GM19372 (cell line): ENCODE results near the gene CCR1.

Source experiments
- ATAC-seq: cut with Tn5 transposase; IDR thresholded peaks from one replicate; pipeline ENCODE4 v1.9.1; 2021; ENCODE audit warnings: mild to moderate bottlenecking, low read depth, moderate library complexity; ENCODE audit not compliant: unreplicated experiment

The CCR1 gene

DNA sequence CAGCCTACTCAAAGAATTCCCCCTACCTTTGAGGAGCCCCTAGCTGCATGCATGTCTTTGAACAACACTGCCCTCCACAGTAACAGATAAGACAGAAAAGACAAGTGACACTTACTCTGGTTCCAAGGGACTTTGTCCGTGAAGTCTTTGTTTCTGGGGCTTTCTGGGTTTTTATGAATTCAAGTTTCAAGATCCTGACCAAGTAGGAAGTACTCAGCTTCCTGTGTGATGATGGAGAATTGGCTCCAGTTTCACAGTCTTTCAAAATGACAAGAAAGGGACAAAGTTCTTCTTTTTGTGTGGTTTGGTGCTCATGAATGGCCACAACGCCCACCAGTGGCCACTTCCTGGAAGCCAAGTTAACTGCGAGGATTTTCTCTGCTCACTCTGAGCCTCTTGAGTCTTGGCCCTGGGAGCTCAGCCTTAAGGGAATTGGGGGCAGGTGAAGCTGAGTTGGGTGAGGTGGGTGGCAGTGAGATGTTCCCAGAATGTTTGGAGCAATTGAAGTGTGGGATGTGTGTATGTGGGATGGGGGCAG is at the start of gene CCR1:
TSS of gene CCR1 (minus strand) at position 147 of the 538 bp plus-strand sequence. CDS start 4,000 bp downstream, outside the sequence.
- no peak for ATAC-seq

DNA sequence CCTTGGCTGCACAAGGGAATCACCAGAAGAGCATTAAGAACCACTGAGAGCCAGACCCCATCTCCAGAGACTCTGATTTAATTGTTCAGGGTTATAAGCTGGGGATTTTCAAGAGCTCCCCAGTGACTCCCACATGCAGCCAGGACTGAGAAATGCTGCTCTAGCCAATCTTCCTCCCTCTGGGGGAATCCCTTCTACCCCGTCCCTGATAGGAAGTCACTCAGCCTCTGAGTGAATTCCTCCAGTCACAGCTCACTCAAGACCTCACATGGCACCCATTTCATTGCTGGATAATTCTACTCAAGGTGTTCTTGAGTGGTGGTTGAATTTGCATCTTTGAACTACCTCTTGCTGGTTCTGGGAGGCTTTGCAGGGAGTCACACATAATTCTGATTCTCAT is 44.9 kb upstream of the CCR1 start:
- no peak for ATAC-seq

DNA sequence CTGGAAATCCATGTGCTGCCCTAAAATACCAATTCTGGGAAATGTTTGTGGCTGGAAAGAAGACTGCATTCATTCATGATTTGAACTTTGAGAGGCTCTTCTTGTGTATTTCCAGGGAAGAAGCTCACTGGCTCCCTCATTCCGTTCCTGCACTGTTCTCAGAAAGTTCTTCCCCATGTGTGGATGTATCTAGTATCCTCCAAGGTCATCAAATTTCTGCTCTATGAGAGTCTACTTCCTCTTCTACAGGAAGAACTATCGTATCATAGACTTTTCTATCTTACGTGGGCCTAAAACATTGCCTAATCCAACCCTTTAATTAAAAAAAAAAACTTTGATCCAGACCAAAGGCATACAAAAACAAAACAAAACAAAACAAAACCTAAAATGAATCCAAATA is 37.0 kb upstream of the CCR1 start:
- ATAC-seq: no peak

DNA sequence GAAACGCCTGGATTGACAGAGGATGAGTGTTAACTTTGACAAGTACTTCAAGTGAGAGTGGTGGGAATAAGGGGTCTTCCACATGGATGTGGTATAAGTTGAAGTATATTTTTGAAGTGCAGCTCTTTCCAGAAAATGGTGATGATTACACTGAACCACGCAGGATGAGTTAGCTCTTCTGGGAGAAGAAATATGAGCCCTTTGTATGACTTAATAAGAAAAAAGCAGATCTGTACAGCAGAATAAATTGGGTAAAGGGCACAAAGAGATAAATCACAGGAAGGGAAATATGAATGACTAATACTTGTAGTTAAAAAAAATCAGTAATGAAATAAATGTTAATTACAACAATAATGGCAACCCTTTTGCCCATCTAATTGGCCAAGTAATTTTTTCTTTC is 35.4 kb upstream of the CCR1 start:
- ATAC-seq: no peak

DNA sequence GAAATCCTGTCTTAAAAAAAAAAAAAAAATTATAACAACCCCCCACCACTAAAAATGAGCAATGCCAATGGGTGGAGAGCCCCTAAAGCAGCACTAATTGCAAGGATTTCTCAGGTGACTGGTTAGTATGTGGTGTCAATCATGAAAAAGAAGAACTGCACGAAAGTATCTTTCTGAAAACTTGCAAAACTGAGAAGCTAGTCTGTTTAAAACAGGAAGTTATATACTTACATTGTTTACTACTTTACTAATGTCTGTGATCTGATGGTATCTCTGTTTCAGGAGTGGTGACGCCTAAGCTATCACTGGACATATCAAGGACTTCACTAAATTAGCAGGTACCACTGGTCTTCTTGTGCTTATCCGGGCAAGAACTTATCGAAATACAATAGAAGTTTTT is 34.0 kb upstream of the CCR1 start, which contains the start of gene CCR3:
TSS of gene CCR3 (plus strand) at position 341 of the 400 bp plus-strand sequence. CDS start 22,699 bp downstream, outside the sequence.
- ATAC-seq: no peak

DNA sequence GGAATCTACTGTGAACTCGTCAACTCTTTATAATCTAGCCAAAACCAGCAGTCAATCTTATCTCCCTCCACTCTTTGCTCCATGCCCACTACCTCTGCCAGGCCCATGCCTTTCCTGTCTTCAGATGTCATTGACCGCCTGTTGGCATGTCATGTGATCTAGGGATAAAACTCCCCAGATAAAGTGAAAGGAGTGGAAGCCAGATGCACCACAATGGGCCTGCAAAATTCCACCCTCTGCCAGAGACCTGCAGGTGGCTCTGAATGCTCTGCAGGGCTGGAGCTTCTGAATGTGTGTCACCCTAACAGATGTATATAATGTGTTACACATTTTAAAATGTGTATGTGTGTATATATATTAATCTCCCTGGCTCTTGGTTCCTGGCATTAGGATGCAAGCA is 31.8 kb upstream of the CCR1 start:
- ATAC-seq: no peak

DNA sequence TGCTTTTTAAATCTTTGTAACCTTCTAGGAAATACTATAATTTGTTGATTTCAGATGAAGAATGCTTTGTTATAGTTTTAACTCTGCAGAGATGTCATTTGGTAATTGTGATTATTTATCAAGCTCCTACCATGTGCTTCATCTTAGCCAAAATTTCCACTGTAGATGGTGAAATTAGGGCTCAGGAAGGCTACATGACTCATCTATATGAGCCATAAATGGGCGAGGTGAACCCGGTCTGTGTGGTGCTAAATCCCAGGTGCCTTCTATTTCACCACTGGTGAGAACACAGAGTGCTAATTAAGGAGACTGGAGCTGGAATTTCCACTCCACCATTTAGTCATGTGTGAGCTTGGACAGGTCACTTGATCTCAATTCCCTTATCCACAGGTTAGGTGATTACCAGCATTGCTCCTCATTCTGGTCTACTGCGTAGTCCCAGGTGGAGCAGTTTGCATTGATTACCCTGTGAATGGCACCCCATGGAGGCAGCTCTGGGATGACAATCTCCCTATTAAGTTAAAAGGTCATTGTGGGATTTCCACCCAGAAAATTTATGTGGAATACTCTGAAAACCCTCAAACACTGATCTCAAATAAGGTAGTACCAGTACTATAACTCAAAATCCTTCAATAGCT is 31.3 kb upstream of the CCR1 start:
- no peak for ATAC-seq

DNA sequence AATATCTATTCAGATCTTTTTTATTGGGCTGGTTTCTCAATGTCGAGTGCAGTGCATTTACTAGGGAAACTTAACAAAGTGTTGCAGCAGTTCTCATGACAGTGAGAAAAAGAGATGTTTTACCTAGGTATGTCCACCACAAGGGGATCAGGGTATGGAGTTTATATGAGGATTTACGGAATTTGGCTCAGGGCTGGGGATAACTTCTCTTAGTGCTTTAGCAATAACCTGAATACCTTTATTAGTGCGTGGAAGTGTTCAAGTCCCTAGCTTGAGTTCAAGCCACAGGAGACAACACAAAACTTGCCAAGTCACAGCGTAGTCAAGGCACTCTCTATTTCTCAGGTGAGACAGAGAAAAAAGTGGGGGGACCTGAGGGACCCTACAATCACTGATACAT is 30.3 kb upstream of the CCR1 start:
- no peak for ATAC-seq

DNA sequence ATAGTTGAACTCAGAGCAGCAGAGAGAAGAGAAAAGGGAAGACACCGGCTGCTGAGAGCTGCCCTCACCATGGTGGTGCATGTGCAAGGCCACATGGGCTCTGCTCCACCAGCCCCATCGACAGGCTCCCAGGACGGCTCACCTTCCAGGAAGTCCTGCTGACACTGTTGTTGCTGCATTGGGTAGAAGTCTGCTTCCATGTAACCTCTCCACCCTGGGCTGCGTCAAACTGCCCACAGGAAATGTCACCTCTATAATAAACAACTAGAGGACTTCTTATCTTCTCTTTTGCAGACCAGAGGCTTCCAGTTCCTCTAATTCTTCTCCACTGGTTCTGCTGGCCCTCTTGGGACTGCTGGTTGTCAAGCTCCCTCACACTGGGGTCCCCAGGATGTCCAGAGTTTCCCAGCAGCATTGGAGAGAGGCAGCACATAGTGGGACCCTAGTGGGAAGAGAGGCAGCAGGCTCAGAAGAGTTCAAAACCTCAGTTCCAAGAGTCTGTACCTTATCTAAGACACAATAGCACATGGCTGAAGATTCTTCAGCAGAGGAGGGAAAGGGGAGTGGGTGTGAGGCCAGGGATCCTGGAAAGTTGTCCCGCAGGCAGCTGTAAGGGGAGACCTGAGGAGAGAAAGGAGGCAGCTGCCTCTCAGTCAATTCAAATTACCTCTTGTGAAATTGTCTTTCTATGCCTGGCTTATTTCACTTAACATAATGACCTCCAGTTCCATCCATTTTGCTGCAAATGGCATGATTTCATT is 28.4 kb upstream of the CCR1 start:
- ATAC-seq: no peak

DNA sequence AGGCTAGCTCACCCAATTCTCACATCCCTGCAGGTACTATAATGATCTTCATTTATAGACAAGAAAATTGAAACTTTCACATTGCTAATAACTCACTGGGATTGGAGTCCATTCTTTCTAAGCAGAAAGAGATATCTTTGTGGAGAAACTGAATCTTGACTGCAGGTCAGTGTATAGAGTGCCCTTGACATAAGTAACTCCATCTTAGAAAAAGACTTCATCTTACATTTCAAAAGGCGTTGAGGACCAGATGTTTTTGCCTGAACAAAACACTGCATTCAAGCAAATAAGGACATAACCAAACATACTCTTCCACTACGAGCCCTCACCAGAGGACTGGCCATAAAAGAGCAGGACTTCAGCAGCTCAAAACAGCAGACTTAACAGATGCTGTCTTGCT is 27.3 kb upstream of the CCR1 start:
- ATAC-seq: no peak

DNA sequence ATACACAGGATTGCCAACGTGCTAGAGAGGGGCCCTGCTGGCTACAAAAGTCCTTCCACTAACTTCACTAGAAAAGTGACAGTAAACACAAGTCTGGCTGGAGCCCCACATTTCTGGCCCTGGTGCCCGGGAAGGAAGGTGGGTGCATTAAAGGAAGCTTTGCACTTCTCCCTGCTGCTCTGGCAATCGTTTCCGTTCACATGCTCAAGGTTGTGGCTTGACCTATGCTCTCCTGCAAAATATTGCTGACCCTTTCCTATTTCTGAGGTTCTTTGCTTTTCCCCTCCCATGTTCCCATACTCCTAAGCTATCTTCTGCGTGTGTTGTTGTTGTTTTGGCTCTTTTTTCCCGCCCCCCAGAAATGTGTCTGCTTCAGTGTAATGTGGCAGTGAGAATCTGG is 25.1 kb upstream of the CCR1 start:
- no peak for ATAC-seq

DNA sequence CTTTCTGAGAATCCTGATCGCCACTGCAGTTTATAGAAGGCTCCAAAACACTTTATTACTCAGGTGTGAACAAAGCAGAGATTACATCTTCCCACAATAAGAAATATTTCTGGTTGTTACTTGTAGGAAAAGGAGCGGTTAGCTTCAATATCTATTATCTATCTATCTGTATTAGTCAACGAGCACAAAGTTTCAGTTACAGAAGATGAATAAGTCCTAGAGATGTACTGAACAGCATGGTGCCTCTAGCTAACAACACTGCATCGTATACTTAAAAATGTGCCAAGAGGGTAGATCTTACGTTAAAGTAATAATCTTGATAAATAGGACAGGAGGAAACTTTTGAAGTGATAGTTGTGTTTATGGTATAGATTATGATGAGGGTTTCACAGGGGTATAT is 23.2 kb upstream of the CCR1 start:
- no peak for ATAC-seq

DNA sequence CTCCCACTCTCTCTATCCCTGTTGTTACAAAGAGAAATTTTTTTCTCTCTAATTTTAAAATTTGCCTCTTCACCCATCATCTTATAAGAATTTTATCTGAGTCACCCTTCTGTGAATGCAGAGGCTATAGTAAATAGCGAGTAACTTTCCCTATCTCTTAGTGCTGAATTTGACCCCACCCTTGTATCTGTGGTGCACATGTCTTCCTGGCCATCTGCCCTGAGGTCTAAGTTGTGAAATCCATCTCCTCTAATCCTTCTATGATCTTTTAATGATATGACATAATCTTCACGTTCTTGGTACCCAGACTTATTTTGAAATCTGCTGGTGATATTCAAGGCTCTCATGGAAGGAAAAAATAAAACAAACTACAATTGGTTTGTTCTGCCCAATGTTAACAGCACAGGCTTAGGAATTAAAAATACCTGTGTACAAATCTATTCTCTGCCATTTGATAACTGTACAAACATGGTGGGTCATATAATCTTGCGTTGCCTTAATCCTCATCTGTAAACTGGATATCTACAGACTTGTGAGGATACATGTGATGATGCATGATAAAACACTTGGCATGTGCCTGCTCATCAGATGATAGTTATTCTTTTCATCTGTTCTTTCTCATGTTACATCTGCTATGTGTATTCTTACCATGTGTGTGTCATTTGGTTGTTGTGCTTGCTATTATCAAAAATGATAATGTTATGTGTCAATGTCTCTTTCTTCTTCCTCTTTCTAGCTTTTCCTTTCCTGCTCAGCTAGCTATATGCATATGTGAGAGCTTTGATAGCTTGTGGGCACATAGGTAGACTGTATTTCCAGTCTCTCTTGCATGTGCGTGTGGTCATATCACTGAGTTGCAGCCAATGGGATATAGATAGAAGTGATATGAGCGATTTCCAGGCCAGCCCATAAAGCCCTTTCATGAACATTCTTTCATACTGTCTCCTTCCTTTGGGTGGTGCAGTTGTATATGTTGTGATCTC is 20.4 kb upstream of the CCR1 start:
- no peak for ATAC-seq

DNA sequence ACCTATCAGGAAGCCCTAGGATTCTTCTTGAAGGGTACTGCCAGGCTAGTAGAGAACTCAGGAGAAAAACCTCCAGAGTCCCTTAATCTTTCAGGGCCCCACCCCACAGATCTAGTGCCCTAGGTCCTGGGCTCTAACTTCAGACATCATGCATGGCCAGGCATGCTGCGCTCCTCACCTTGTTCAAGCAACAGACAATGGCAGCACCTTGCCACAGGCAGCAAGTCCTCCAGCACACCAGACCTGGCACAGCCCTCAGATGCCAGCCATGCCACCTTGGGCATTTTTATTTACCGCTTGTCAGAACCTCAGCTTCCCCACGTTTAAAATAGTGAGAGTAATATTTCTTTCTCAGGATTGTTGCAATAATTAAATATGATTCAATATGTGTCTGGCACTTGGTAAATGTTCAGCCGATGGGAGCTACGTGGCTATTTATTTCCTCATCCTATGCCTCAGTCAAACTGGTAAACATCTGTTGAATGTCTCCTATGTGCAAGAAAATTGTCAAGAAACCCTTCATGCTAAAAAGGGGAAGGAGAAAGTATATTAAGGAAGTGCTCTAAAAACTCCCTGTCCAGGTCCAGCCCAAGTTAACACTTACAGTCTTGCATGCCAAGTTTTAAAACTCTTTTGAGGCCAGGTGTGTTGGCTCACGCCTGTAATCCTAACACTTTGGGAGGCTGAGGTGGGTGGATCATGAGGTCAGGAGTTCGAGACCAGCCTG is 14.5 kb upstream of the CCR1 start:
- no peak for ATAC-seq

DNA sequence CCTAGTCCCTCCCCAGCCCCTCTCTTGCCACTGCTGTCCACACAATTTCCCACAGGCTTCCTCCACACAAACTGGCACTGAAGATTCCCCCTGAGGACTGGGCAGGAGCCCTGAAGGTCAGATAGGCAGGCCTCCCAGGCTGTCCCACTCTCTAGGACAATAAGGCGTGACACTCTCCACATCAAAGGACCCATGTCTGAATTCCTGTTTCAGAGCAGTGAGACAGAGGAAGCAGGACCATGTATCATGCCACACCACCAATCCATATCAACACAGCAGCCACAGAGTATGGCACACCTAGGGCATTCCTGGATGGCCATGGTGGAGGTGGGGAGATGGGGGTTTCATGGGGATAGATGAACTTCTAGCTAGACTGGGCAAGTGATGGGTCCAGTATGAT is 13.8 kb upstream of the CCR1 start:
- ATAC-seq: no peak

DNA sequence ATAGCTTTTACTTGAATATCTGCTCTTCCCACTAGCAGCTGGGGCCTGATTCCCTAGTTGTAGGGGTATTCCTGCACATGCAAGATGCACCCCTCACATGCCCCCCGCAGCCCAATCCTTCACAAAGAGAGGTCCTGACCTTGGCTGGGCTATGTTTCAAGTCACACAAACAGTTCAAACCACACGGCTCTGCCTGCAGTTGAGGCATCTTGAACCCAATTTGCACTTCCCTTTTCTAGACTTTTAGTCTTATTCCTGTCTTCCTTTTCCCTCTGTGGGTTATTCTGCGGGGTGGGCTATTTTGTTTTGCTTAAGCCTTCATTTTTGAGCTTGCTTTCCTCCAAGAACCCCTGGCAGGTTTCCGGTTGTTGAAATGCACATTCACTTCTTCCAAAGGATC is 13.3 kb upstream of the CCR1 start:
- no peak for ATAC-seq

DNA sequence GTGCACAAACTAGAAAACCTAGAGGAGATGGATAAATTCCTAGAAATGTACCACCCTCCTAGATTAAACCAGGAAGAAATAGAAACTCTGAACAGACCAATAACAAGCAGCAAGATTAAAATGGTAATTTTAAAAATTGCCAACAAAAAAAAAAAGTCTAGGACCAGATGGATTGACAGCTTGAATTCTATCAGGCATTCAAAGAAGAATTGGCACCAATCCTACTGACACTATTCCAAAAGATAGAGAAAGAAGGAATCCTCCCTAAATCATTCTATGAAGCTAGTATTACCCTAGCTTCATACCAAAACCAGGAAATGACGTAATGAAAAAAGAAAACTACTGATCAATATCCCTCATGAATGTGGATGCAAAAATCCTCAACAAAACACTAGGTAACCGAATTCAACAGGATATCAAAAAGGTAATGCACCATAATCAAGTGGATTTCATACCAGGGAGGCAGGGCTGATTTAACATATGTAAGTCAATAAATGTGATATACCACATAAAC is 10.1 kb upstream of the CCR1 start:
- ATAC-seq: no peak

DNA sequence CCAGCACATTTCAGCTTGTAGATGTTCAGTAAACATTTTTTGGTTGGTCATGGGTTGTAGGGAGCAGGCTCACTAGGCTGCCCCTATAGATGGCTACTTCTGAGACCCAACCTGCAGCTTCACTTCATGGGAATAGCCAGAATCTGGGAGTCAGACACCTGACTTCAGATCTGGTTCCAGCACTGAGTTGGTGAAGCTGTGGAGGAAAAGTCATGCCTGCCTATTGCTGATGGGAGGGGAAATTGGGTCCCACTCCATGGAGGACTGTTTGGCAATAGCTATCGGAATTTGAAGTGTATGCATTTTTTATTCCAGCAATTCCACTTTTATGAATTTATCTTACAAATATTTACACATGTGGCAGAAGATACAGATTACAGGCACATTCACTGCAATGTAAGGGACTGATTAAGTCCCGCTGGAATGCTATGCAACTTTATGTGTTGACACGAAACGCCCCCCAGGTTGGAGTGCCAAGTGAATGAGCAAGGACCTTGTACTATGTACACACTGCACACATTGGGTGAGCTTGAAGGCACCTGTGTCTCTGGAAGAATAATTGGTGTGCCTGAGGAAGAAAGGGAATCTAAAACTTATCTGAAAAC is 7.8 kb upstream of the CCR1 start:
- no peak for ATAC-seq

DNA sequence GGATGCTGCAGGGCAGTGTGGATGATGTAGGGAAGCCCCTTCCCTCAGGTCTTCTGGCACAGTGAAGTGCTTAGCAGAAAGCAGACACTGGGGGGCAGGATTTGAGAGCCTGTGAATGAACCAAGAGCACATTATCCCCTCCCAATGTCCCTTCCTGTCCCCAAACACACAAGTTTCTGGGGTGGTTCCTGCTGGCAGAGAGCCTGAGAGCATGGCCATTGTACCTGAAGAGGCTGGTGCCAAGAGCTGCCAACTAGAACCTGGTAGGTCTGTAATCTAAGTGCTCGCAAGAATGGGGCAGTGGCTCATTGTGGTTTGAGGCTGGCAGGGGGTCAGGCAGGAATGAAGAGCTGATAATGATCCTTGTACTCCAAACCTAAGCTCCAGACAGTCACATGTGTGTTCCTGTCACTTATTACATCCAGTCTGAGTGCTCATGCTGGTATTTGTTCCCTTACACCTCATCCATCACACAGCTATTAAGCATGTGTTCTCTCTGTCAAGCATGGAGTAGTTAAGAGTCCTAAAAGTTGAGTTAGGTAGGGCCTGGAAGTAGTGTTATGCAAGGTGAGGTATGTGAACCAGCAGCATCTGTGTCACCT is 6.7 kb upstream of the CCR1 start:
- ATAC-seq: no peak
